Muscle layer of duodenum (tissue), 2 donors: ENCODE measurements around the gene ACER3.
"Not testable (repeated sequence)": the region's sequence is repeated elsewhere in the genome, so short reads cannot be mapped to it uniquely, and the experiment has no call there.

ENCODE experiments used
- H3K27ac ChIP-seq: one replicate; pipeline ENCODE4 v1.7.0; 2013; ENCODE audit warnings: mild to moderate bottlenecking, low read length
- H3K27me3 ChIP-seq: one replicate; pipeline ENCODE4 v1.7.0; 2013; ENCODE audit warnings: low read depth, mild to moderate bottlenecking, control low read depth, low read length
- H3K36me3 ChIP-seq, 2 donors: one replicate each; pipeline ENCODE4 v1.7.0; 2013; ENCODE audit warnings: low read length in 2 of 2, control low read depth in 1 of 2, mild to moderate bottlenecking in 1 of 2; ENCODE audit not compliant: insufficient read depth in 2 of 2, control insufficient read depth in 1 of 2
- H3K4me1 ChIP-seq, 2 donors: one replicate each; pipeline ENCODE4 v1.7.0; 2013; ENCODE audit warnings: low read length in 2 of 2, mild to moderate bottlenecking in 2 of 2, control low read depth in 1 of 2, moderate library complexity in 1 of 2; ENCODE audit not compliant: insufficient read depth in 2 of 2, control insufficient read depth in 1 of 2
- H3K4me3 ChIP-seq, 2 donors: one replicate each; pipeline ENCODE4 v1.7.0; 2013; ENCODE audit warnings: low read length in 2 of 2, low read depth in 1 of 2, mild to moderate bottlenecking in 1 of 2
- H3K9me3 ChIP-seq, 2 donors: one replicate each; pipeline ENCODE4 v1.7.0; 2013; ENCODE audit warnings: low read length in 2 of 2, control low read depth in 1 of 2, mild to moderate bottlenecking in 1 of 2; ENCODE audit not compliant: control insufficient read depth in 1 of 2
- donor health status: healthy.

Gene ACER3

GRCh38 chr11:77044356-77044755 lies 183.6 kb downstream of the ACER3 start:
- H3K4me1 ChIP-seq, result peaks cover 4 to 8% of the 10 kb centered on the region in 2 donors
- no peak overlapping the region for H3K4me3 ChIP-seq
- no peak overlapping the region for H3K27ac ChIP-seq
- H3K9me3 ChIP-seq, result no peaks in the 10 kb centered on the region
- peaks cover 6% of the 10 kb centered on the region for H3K27me3 ChIP-seq
- H3K36me3 ChIP-seq, result no peaks in the 10 kb centered on the region

- no peaks in the 10 kb centered on the region for H3K9me3 ChIP-seq
- peaks cover 6% of the 10 kb centered on the region for H3K27me3 ChIP-seq
- no peak overlapping the region for H3K27ac ChIP-seq
Measured at GRCh38 chr11:77044886-77045285, 184.2 kb downstream of the ACER3 start.

GRCh38 chr11:77046060-77046501 lies 185.4 kb downstream of the ACER3 start:
- Histone ChIP-seq H3K4me3 (peak overlapping the region in 1 of 2 donors; percentile 23), H3K4me1 (peaks cover 4 to 6% of the 10 kb centered on the region in 2 donors), H3K27me3 (no peaks in the 10 kb centered on the region), H3K27ac (no peak overlapping the region), H3K9me3 (no peaks in the 10 kb centered on the region), H3K36me3 (no peaks in the 10 kb centered on the region)

More at GRCh38 chr11:77044886-77045285, 184.2 kb downstream of the ACER3 start:
- Histone ChIP-seq H3K4me1 (peaks cover 4 to 6% of the 10 kb centered on the region in 2 donors), H3K4me3 (no peak overlapping the region), H3K36me3 (no peaks in the 10 kb centered on the region)

- no peaks in the 10 kb centered on the region for H3K9me3 ChIP-seq
- peaks cover 4 to 6% of the 10 kb centered on the region in 2 donors for H3K4me1 ChIP-seq
- peak overlapping the region; percentile 50 for H3K4me3 ChIP-seq
- H3K27me3 ChIP-seq, result no peaks in the 10 kb centered on the region
- H3K27ac ChIP-seq, result no peak overlapping the region
- no peaks in the 10 kb centered on the region for H3K36me3 ChIP-seq
Measured at GRCh38 chr11:77047007-77047927, 186.5 kb downstream of the ACER3 start.

- H3K27me3 ChIP-seq, H3K4me1 ChIP-seq, H3K27ac ChIP-seq, H3K9me3 ChIP-seq, H3K4me3 ChIP-seq, H3K36me3 ChIP-seq: not testable (repeated sequence)
Measured at GRCh38 chr11:77047928-77048446, 187.3 kb downstream of the ACER3 start.

- Histone ChIP-seq H3K4me3 (no peak overlapping the region), H3K9me3 (no peaks in the 10 kb centered on the region), H3K27ac (peak overlapping the region; percentile 60), H3K36me3 (no peaks in the 10 kb centered on the region), H3K27me3 (no peaks in the 10 kb centered on the region), H3K4me1 (peaks cover 4 to 6% of the 10 kb centered on the region in 2 donors)
Measured at GRCh38 chr11:77049026-77049425, 188.3 kb downstream of the ACER3 start.

GRCh38 chr11:77051511-77051910 lies 190.8 kb downstream of the ACER3 start:
- H3K27me3 ChIP-seq, result no peaks in the 10 kb centered on the region
- peaks cover 0 to under 1% of the 10 kb centered on the region in 2 donors for H3K4me1 ChIP-seq
- H3K4me3 ChIP-seq, result no peak overlapping the region
- no peaks in the 10 kb centered on the region for H3K36me3 ChIP-seq
- no peak overlapping the region for H3K27ac ChIP-seq
- H3K9me3 ChIP-seq, result peaks cover 0 to 8% of the 10 kb centered on the region in 2 donors

GRCh38 chr11:77052518-77052917 lies 191.8 kb downstream of the ACER3 start:
- Histone ChIP-seq H3K9me3 (peaks cover 0 to 17% of the 10 kb centered on the region in 2 donors), H3K27me3 (no peaks in the 10 kb centered on the region), H3K36me3 (no peaks in the 10 kb centered on the region), H3K27ac (no peak overlapping the region), H3K4me1 (no peaks in the 10 kb centered on the region), H3K4me3 (no peak overlapping the region)

- H3K36me3 ChIP-seq, result no peaks in the 10 kb centered on the region
- no peak overlapping the region for H3K4me3 ChIP-seq
- no peaks in the 10 kb centered on the region for H3K27me3 ChIP-seq
- H3K9me3 ChIP-seq, result peaks cover 0 to 17% of the 10 kb centered on the region in 2 donors
- H3K27ac ChIP-seq, result no peak overlapping the region
- no peaks in the 10 kb centered on the region for H3K4me1 ChIP-seq
Measured at GRCh38 chr11:77053217-77054015, 192.7 kb downstream of the ACER3 start.

- Histone ChIP-seq H3K36me3 (no peaks in the 10 kb centered on the region), H3K27ac (no peak overlapping the region), H3K9me3 (peaks cover 0 to 17% of the 10 kb centered on the region in 2 donors), H3K27me3 (no peaks in the 10 kb centered on the region), H3K4me1 (no peaks in the 10 kb centered on the region), H3K4me3 (no peak overlapping the region)
Measured at GRCh38 chr11:77054084-77054483, 193.4 kb downstream of the ACER3 start.

- Histone ChIP-seq H3K27ac (no peak overlapping the region), H3K4me3 (no peak overlapping the region), H3K36me3 (no peaks in the 10 kb centered on the region), H3K4me1 (no peaks in the 10 kb centered on the region), H3K9me3 (peaks cover 0 to 17% of the 10 kb centered on the region in 2 donors), H3K27me3 (no peaks in the 10 kb centered on the region)
Measured at GRCh38 chr11:77055101-77055561, 194.4 kb downstream of the ACER3 start.
